Effector memory CD4-positive, alpha-beta T cell (primary cell): ENCODE data around the gene CRTC3.
"Not testable (repeated sequence)": the region's sequence is repeated elsewhere in the genome, so short reads cannot be mapped to it uniquely, and the experiment has no call there.

Source experiments
- DNase-seq, 3 donors: peaks; one replicate each; pipeline ENCODE4 v3.0.0-alpha.2; 2020
- H3K27ac ChIP-seq: 2 replicates; pipeline ENCODE4 v1.7.0; 2013; ENCODE audit warnings: mild to moderate bottlenecking, low read length, moderate library complexity; ENCODE audit not compliant: insufficient read depth, poor library complexity, severe bottlenecking
- H3K27me3 ChIP-seq: replicated peaks from 2 replicates; pipeline ENCODE4 v1.7.0; 2013; ENCODE audit warnings: mild to moderate bottlenecking, low read length; ENCODE audit not compliant: insufficient read depth, control insufficient read depth, poor library complexity, severe bottlenecking
- H3K36me3 ChIP-seq: 2 replicates; pipeline ENCODE4 v1.7.0; 2013; ENCODE audit warnings: mild to moderate bottlenecking, low read length, moderate library complexity; ENCODE audit not compliant: control insufficient read depth, insufficient read depth
- H3K4me1 ChIP-seq: 2 replicates; pipeline ENCODE4 v1.7.0; 2013; ENCODE audit warnings: low read length, mild to moderate bottlenecking; ENCODE audit not compliant: control insufficient read depth, insufficient read depth, poor library complexity, severe bottlenecking
- H3K4me3 ChIP-seq: 2 replicates; pipeline ENCODE4 v1.7.0; 2013; ENCODE audit warnings: low read length, low read depth, mild to moderate bottlenecking; ENCODE audit not compliant: insufficient read depth, poor library complexity, severe bottlenecking
- H3K9me3 ChIP-seq: 2 replicates; pipeline ENCODE4 v1.7.0; 2013; ENCODE audit warnings: mild to moderate bottlenecking, low read length, moderate library complexity; ENCODE audit not compliant: control insufficient read depth

CRTC3 gene

DNA sequence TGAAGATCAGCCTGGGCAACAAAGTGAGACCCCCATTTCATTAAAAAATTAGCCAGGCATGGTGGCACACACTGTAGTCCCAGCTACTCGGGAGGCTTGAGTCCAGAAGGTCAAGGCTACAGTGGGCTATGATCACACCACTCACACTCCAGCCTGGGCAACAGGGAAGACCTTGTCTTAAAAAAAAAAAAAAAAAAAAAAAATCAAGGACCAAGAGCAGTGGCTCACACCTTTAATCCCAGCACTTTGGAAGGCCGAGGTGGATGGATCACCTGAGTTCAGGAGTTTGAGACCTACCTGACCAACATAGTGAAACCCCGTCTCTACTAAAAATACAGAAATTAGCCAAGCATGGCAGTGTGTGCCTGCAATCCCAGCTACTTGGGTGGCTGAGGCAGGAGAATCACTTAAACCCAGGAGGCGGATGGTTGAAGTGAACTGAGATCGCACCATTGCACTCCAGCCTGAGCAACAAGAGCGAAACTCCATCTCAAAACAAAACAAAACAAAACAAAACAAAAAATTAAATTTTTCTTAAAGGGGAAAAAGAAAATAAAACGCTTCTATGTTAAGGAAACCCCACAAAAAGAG, 138.1 kb downstream of the CRTC3 start:
- H3K36me3 ChIP-seq, H3K4me3 ChIP-seq, H3K27ac ChIP-seq, H3K9me3 ChIP-seq, H3K27me3 ChIP-seq, DNase-seq: not testable (repeated sequence)
- H3K4me1 ChIP-seq = peaks cover 11% of the 10 kb centered on the region

DNA sequence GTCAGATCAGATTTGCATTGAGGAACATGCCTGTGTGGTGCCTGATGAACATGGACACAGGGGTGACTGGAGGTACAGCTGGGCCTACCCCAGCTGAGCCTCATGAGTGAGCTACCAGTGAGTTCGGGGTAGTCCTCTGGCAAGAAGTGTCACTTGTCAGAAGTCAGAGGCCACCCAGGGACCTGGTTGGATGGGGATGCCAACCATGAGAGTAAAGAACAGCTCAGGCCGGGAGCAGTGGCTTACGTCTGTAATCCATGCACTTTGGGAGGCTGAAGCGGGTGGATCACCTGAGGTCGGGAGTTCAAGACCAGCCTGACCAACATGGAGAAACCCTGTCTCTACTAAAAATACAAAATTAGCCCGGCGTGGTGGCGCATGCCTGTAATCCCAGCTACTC, 140.9 kb downstream of the CRTC3 start:
- not testable (repeated sequence) for H3K4me1 ChIP-seq, H3K4me3 ChIP-seq, H3K27me3 ChIP-seq, H3K36me3 ChIP-seq, H3K27ac ChIP-seq, H3K9me3 ChIP-seq, DNase-seq

- Histone ChIP-seq H3K36me3 (no peaks in the 10 kb centered on the region), H3K27ac (no peak overlapping the region), H3K4me3 (no peak overlapping the region), H3K27me3 (no peaks in the 10 kb centered on the region), H3K9me3 (no peaks in the 10 kb centered on the region), H3K4me1 (no peaks in the 10 kb centered on the region)
- DNase-seq = no peak
Observed at GRCh38 chr15:90671216-90671615, 141.5 kb downstream of the CRTC3 start.

- not testable (repeated sequence) for DNase-seq, H3K36me3 ChIP-seq
Observed at GRCh38 chr15:90673357-90673756, 143.6 kb downstream of the CRTC3 start.

DNA sequence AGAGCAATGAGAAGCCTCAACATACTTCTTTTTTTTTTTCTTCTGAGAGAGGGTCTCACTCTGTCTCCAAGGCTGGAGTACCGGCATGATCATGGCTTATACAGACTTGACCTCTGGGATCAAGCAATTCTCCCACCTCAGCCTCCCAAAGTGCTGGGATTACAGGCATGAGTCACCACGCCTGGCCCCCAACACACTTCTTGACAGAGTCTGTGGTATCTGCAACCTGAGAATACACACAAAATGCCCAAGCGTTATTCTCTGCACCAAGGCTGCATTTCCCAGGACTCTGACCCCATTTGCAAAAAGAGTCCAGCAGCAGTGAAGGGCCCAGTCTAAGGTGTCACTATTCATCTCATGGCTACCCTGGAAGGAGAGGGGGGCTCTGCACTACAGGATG, 144.8 kb downstream of the CRTC3 start:
- DNase-seq = no peak
- no peak overlapping the region for H3K4me3 ChIP-seq
- H3K36me3 ChIP-seq = no peaks in the 10 kb centered on the region
- no peaks in the 10 kb centered on the region for H3K4me1 ChIP-seq
- H3K27ac ChIP-seq = no peak overlapping the region
- H3K9me3 ChIP-seq = no peaks in the 10 kb centered on the region
- H3K27me3 ChIP-seq = no peaks in the 10 kb centered on the region

More at GRCh38 chr15:90673357-90673756, 143.6 kb downstream of the CRTC3 start:
- not testable (repeated sequence) for H3K9me3 ChIP-seq, H3K4me3 ChIP-seq, H3K27me3 ChIP-seq, H3K4me1 ChIP-seq, H3K27ac ChIP-seq

- H3K27ac ChIP-seq = no peak overlapping the region
- H3K4me1 ChIP-seq = no peaks in the 10 kb centered on the region
- no peaks in the 10 kb centered on the region for H3K36me3 ChIP-seq
- H3K4me3 ChIP-seq = no peak overlapping the region
- H3K9me3 ChIP-seq = no peaks in the 10 kb centered on the region
- no peaks in the 10 kb centered on the region for H3K27me3 ChIP-seq
- DNase-seq = no peak
Observed at GRCh38 chr15:90675464-90675863, 145.7 kb downstream of the CRTC3 start.

- H3K4me1 ChIP-seq = no peaks in the 10 kb centered on the region
- no peak for DNase-seq
- H3K27ac ChIP-seq = no peak overlapping the region
- H3K9me3 ChIP-seq = no peaks in the 10 kb centered on the region
- no peaks in the 10 kb centered on the region for H3K36me3 ChIP-seq
- no peak overlapping the region for H3K4me3 ChIP-seq
- no peaks in the 10 kb centered on the region for H3K27me3 ChIP-seq
Observed at GRCh38 chr15:90677807-90678790, 148.4 kb downstream of the CRTC3 start.

DNA sequence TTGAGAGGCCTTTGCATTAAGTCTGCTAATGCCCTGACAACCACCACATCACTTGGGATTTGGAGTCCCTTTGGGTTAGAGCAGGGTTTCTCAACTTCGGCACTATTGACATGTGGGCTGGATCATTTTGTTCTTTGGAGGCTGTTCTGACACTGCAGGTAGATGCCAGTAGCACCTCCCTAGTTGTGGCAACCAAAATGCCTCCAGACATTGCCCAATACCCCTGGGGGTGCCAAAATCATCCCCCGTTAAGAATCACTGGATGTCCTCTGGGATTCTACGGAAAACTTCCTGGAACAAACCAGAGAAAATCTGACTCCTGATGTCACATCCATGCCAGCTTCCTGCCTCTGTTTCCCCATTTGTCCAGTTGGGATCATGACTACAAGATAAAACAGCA, 150.2 kb downstream of the CRTC3 start:
- Histone ChIP-seq H3K9me3 (no peaks in the 10 kb centered on the region), H3K27ac (no peak overlapping the region), H3K4me3 (no peak overlapping the region), H3K4me1 (no peaks in the 10 kb centered on the region), H3K36me3 (no peaks in the 10 kb centered on the region), H3K27me3 (no peaks in the 10 kb centered on the region)
- DNase-seq = no peak

DNA sequence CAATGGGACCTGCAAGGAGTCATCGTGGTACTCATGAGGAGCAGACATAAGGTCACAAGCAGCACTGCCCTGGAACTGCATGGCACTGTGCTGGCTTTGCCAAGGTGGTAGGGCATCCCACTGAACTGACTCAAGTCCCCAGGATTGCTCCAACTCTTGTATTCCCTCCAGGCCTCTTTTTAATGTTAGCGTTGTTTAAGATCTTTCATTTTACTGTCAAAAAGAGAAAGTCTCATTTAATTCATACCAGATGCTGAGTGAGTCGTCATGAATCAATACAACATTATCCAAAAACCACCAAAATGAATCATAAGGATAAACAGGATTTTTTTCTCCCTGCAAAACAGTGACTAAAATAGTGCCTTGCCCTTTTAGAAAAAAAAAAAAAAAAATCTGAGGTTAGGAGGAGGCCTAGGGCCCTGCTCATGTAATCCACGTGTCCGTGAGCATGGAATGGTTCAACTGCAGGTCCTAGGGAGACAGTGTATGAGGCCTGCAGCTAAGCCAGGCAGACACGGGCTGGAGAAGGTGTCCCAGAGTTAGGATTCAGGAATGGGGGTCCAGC, 150.7 kb downstream of the CRTC3 start:
- Histone ChIP-seq H3K36me3 (no peaks in the 10 kb centered on the region), H3K4me3 (no peak overlapping the region), H3K27me3 (no peaks in the 10 kb centered on the region), H3K4me1 (no peaks in the 10 kb centered on the region), H3K9me3 (no peaks in the 10 kb centered on the region), H3K27ac (no peak overlapping the region)
- DNase-seq = no peak

- DNase-seq = no peak
- H3K36me3 ChIP-seq = no peaks in the 10 kb centered on the region
- no peak overlapping the region for H3K4me3 ChIP-seq
- H3K27me3 ChIP-seq = no peaks in the 10 kb centered on the region
- peaks cover 2% of the 10 kb centered on the region for H3K4me1 ChIP-seq
- H3K9me3 ChIP-seq = no peaks in the 10 kb centered on the region
- H3K27ac ChIP-seq = no peak overlapping the region
Observed at GRCh38 chr15:90681056-90681455, 151.3 kb downstream of the CRTC3 start.
